K562 (cell line): ENCODE measurements around the gene FBXO28. TPM values are rescaled to one million over a fixed set of nuclear protein-coding genes. Genes with fewer than 3 reads are reported as not detected.
A peak's percentile ranks its signal among the peaks of the same experiment; 100 is the strongest.

Experiments
- ARID1B ChIP-seq: fragments of 450-650 bp; IDR thresholded peaks from 2 replicates; pipeline ENCODE4 v1.6.1; 2016; ENCODE audit warnings: antibody characterized with exemption, mild to moderate bottlenecking, inconsistent platforms
- CBFA2T3 ChIP-seq: fragments of 450-650 bp; IDR thresholded peaks from 2 replicates; pipeline ENCODE4 v1.6.1; 2017
- CXXC5 ChIP-seq: fragments of 250-450 bp; sonication (Bioruptor Pico); IDR thresholded peaks from 2 replicates; pipeline ENCODE4 v1.8.0; 2022; ENCODE audit warnings: inconsistent platforms, mild to moderate bottlenecking, moderate library complexity
- EHMT2 ChIP-seq: fragments of 450-650 bp; IDR thresholded peaks from 2 replicates; pipeline ENCODE4 v1.6.1; 2018; ENCODE audit warnings: antibody characterized with exemption
- EP300 ChIP-seq: IDR thresholded peaks from 2 replicates; pipeline ENCODE4 v1.6.1; 2012; ENCODE audit warnings: low read length, improper control_type of control experiment
- FOS ChIP-seq: IDR thresholded peaks from 3 replicates; pipeline ENCODE4 v1.6.1; 2011; ENCODE audit not compliant: insufficient read length; ENCODE audit errors: extremely low read depth
- GTF2E2 ChIP-seq: fragments of 200-800 bp; sonication (Bioruptor generic); IDR thresholded peaks from 2 replicates; pipeline ENCODE4 v1.6.1; 2016; ENCODE audit warnings: missing genetic modification characterization, missing compliant biosample characterization
- HDAC2 ChIP-seq: fragments of 450-650 bp; IDR thresholded peaks from 2 replicates; pipeline ENCODE4 v1.6.1; 2016; ENCODE audit warnings: mild to moderate bottlenecking
- HOXB6 ChIP-seq: fragments of 250-450 bp; sonication (Bioruptor Pico); IDR thresholded peaks from 2 replicates; pipeline ENCODE4 v1.5.1; 2022; ENCODE audit warnings: mild to moderate bottlenecking, borderline replicate concordance
- KDM1A ChIP-seq, 2 experiments: fragments of 450-650 bp; IDR thresholded peaks; 2 replicates each; pipeline ENCODE4 v1.6.1; 2016; ENCODE audit warnings: mild to moderate bottlenecking in 2 of 2
- L3MBTL2 ChIP-seq: fragments of 450-650 bp; IDR thresholded peaks from 2 replicates; pipeline ENCODE4 v1.6.1; 2016; ENCODE audit warnings: mild to moderate bottlenecking, moderate library complexity
- MAZ ChIP-seq, 2 experiments: fragments of 450-650 bp in 1 of 2; sonication (generic) in 1 of 2; formaldehyde crosslinking; IDR thresholded peaks in 1 of 2; conservative IDR thresholded peaks in 1 of 2; 2 replicates each; pipeline versions ENCODE4 v1.4.0 to v1.5.0; 2020; ENCODE audit warnings: mild to moderate bottlenecking in 1 of 2, missing genetic modification reagents in 1 of 2
- NFATC3 ChIP-seq: fragments of 450-650 bp; IDR thresholded peaks from 2 replicates; pipeline ENCODE4 v1.6.1; 2017; ENCODE audit warnings: mild to moderate bottlenecking
- NFIC ChIP-seq: fragments of 450-650 bp; IDR thresholded peaks from 2 replicates; pipeline ENCODE4 v1.6.1; 2017; ENCODE audit warnings: mild to moderate bottlenecking, inconsistent platforms
- RB1 ChIP-seq: fragments of 450-650 bp; IDR thresholded peaks from 2 replicates; pipeline ENCODE4 v1.6.1; 2017; ENCODE audit warnings: low read depth, mild to moderate bottlenecking
- SMARCA4 ChIP-seq: fragments of 450-650 bp; IDR thresholded peaks from 2 replicates; pipeline ENCODE4 v1.6.1; 2016
- SOX6 ChIP-seq: fragments of 450-650 bp; IDR thresholded peaks from 2 replicates; pipeline ENCODE4 v1.6.1; 2014; ENCODE audit warnings: mild to moderate bottlenecking
- TCF3 ChIP-seq: sonication (generic); formaldehyde crosslinking; IDR thresholded peaks from 2 replicates; pipeline ENCODE4 v1.4.0; 2020; ENCODE audit warnings: mild to moderate bottlenecking, missing genetic modification reagents
- TCF7L2 ChIP-seq: fragments of 150-350 bp; IDR thresholded peaks from 2 replicates; pipeline ENCODE4 v1.6.1; 2016; ENCODE audit warnings: low read depth, mild to moderate bottlenecking, low read length, moderate library complexity
- TOE1 ChIP-seq, 2 experiments: fragments of 450-650 bp in 1 of 2; sonication (generic) in 1 of 2; formaldehyde crosslinking in 1 of 2; IDR thresholded peaks; 2 replicates each; pipeline versions ENCODE4 v1.7.1 to v1.8.0; 2016 to 2022; ENCODE audit warnings: borderline replicate concordance in 2 of 2, mild to moderate bottlenecking in 2 of 2, antibody characterized with exemption in 1 of 2, inconsistent platforms in 1 of 2, low read depth in 1 of 2, missing genetic modification reagents in 1 of 2, moderate library complexity in 1 of 2
- TRIM24 ChIP-seq, 2 experiments: fragments of 450-650 bp; IDR thresholded peaks; 2 replicates each; pipeline ENCODE4 v1.6.1; 2016
- polyA plus RNA-seq, 8 experiments: library from polyadenylated mRNA; depleted of rRNA in 4 of 8; stranded (reverse) in 5 of 8; unstranded in 3 of 8; fragments of >200 nt; fragmentation: Nextera tagmentation in 2 of 8; fragmentation: Illumina TruSeq in 1 of 8; extraction: Ambion mirVana in 2 of 8; extraction: Trizol in 1 of 8; gene quantifications; 2 replicates each; pipeline versions ENCODE4 v1.2.1 to v1.2.3, GENCODE V29; 2011 to 2014; ENCODE audit warnings: inconsistent platforms in 1 of 8, missing spikeins in 1 of 8
- total RNA-seq, 7 experiments: library from RNA; depleted of rRNA in 6 of 7; stranded (reverse); fragments of >200 nt in 6 of 7; fragmentation: Illumina TruSeq in 2 of 7; extraction: Trizol in 2 of 7; gene quantifications; 2 replicates each; pipeline versions ENCODE4 v1.2.1 to v1.2.3, GENCODE V29; 2011 to 2021; ENCODE audit warnings: low replicate concordance in 1 of 7
- TF ChIP-seq, protein P1 (sequence below): fragments of 450-650 bp; IDR thresholded peaks from 2 replicates; pipeline ENCODE4 v1.6.1; 2016
- TF ChIP-seq, protein P2 (sequence below): IDR thresholded peaks from 2 replicates; pipeline ENCODE4 v1.6.1; 2012; ENCODE audit warnings: low read depth, low read length, improper control_type of control experiment, borderline replicate concordance
- TF ChIP-seq, protein P3 (sequence below), 2 experiments: fragments of 450-650 bp; IDR thresholded peaks; 2 replicates each; pipeline ENCODE4 v1.6.1; 2016

Gene FBXO28
- total and polyA plus RNA-seq, 9 of the 15 experiments (the other 6 are each of a cell fraction or from before 2014, with no cell fraction given): 4.1 to 34.8 (median 25.3) TPM

DNA sequence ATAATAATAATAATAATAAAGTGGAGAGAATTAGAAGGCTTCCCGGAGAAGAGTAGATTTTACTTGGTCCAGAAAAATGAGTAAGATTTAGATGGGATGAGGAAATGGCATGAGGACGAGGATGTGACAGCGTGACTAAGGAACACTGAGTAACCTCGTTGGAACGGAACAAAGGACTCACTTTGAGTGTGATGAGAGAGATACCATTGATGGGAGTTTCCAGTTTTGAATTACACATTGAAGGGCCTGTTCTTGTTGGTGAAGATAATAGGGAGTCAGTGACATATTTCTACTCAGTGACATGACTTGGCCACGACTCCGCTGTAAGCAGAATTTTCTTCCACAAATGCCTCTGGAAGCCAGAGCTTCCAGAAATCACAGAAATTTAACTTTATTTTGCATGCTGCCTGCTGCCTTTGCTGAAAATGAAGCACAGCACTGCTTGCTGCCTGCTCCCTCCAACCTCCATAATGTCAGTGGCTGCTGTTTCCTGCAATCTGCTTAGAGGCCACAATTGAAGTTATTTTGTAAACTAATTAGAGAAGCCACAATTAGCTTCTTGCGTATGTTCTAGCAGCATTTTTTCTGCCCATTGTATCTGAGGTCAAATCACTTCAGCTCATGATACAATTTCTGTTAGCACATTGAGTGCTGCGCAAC lies 33.7 kb upstream of the FBXO28 start (continued):
- TF ChIP-seq, protein P1, sequence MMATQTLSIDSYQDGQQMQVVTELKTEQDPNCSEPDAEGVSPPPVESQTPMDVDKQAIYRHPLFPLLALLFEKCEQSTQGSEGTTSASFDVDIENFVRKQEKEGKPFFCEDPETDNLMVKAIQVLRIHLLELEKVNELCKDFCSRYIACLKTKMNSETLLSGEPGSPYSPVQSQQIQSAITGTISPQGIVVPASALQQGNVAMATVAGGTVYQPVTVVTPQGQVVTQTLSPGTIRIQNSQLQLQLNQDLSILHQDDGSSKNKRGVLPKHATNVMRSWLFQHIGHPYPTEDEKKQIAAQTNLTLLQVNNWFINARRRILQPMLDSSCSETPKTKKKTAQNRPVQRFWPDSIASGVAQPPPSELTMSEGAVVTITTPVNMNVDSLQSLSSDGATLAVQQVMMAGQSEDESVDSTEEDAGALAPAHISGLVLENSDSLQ: peak; percentile 83
- 0 out of 2 replicates have a peak, but pooled peaks have one; percentile 24 for TF ChIP-seq TOE1 (IDR thresholded peaks at IDR 0.05; ENCODE audit: borderline replicate concordance)
- no peak for TF ChIP-seq TOE1 (CRISPR knock-in tag; IDR thresholded peaks at IDR 0.05; ENCODE audit: borderline replicate concordance, low read depth)
- TF ChIP-seq NFATC3: peak; percentile 82; the same call in 1 of the 2 replicates
- TF ChIP-seq TCF7L2: no peak
- peak; percentile 58; the same call in 1 of the 2 replicates for TF ChIP-seq EHMT2
- TF ChIP-seq TCF3 (CRISPR knock-in tag): peak; percentile 76
- peak; percentile 88 for TF ChIP-seq CBFA2T3
- peak; percentile 67 to 76; a peak in 3 of 4 replicates for TF ChIP-seq TRIM24 (IDR thresholded peaks at IDR 0.05)
- TF ChIP-seq, protein P2, sequence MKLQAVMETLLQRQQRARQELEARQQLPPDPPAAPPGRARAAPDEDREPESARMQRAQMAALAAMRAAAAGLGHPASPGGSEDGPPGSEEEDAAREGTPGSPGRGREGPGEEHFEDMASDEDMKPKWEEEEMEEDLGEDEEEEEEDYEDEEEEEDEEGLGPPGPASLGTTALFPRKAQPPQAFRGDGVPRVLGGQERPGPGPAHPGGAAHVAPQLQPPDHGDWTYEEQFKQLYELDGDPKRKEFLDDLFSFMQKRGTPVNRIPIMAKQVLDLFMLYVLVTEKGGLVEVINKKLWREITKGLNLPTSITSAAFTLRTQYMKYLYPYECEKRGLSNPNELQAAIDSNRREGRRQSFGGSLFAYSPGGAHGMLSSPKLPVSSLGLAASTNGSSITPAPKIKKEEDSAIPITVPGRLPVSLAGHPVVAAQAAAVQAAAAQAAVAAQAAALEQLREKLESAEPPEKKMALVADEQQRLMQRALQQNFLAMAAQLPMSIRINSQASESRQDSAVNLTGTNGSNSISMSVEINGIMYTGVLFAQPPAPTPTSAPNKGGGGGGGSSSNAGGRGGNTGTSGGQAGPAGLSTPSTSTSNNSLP: peak; percentile 57; the same call in 1 of the 2 replicates
- TF ChIP-seq FOS: peak; percentile 30
- TF ChIP-seq GTF2E2 (tag): no peak
- TF ChIP-seq EP300: peak; percentile 68; the same call in 1 of the 2 replicates
- TF ChIP-seq KDM1A (IDR thresholded peaks at IDR 0.05): peak; percentile 32 to 62; a peak in 2 of 4 replicates
- TF ChIP-seq, protein P3, sequence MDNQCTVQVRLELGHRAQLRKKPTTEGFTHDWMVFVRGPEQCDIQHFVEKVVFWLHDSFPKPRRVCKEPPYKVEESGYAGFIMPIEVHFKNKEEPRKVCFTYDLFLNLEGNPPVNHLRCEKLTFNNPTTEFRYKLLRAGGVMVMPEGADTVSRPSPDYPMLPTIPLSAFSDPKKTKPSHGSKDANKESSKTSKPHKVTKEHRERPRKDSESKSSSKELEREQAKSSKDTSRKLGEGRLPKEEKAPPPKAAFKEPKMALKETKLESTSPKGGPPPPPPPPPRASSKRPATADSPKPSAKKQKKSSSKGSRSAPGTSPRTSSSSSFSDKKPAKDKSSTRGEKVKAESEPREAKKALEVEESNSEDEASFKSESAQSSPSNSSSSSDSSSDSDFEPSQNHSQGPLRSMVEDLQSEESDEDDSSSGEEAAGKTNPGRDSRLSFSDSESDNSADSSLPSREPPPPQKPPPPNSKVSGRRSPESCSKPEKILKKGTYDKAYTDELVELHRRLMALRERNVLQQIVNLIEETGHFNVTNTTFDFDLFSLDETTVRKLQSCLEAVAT (IDR thresholded peaks at IDR 0.05): peak in 1 of 2 experiments; percentile 45; a peak in 2 of 4 replicates
- TF ChIP-seq HOXB6 (CRISPR knock-in tag): no peak
- TF ChIP-seq RB1: no peak
- TF ChIP-seq SMARCA4: peak; percentile 87
- TF ChIP-seq HDAC2: peak; percentile 70; the same call in 1 of the 2 replicates
- peak; percentile 93 for TF ChIP-seq SOX6
- peak; percentile 37 for TF ChIP-seq NFIC
- TF ChIP-seq L3MBTL2: peak; percentile 47; the same call in 1 of the 2 replicates
- peak; percentile 57; the same call in 1 of the 2 replicates for TF ChIP-seq CXXC5
- TF ChIP-seq MAZ (CRISPR knock-in tag; conservative IDR thresholded peaks at IDR 0.05 in 1 of 2, IDR thresholded peaks at IDR 0.05 in 1 of 2): no peak
- peak; percentile 90 for TF ChIP-seq ARID1B
